Measurements from ENCODE around the gene CGREF1. TPM values are rescaled to one million over a fixed set of nuclear protein-coding genes. Genes with fewer than 3 reads are reported as not detected.
"Not testable (repeated sequence)": the region's sequence is repeated elsewhere in the genome, so short reads cannot be mapped to it uniquely, and the experiment has no call there.

Gene CGREF1
- total RNA-seq, 1 experiment from 2014 or later: 12.9 TPM

DNA sequence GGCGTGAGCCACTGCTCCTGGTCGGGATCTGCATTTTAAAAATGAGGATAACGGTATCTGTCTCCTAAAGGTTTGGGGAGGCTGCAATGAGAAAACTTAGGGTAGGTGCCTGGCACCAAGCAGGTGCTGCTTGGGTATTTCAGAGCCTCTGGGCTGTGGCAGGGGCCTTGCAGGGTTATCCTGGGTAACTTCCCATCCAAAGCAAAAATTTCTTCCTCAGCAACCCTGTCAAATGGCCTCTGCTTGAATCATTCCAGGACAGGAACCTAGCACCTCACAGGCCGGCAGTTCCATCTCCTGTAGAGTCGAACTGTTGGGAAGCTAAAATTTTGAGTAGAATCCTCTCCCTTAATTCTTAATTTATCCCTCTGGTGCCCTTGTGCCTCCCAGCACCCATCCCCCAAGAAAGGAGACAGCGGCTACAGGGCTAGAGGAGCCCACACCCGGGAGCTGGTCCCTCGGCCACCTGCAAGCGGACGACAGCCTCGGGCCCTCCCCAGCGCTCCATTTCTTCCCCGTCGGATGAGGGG, 868 bp downstream of the CGREF1 start:
- H3K27ac Mint-ChIP-seq (ENCODE audit: low read depth, unreplicated experiment): no peak overlapping the region
- no peaks in the 10 kb centered on the region for H3K4me1 Mint-ChIP-seq (ENCODE audit: insufficient read depth, unreplicated experiment)
- ChIA-PET POLR2A (interaction anchor here (0.7 to 1.0 kb wide), 2 partner anchors 10 to 13 kb away, joined by 4 read pairs; no protein-coding TSS in a partner anchor), CTCF (interaction anchor here (0.5 to 0.9 kb wide), 2 partner anchors 161 to 185 kb away, joined by 3 read pairs; no protein-coding TSS in a partner anchor)
- H3K4me3 Mint-ChIP-seq (ENCODE audit: unreplicated experiment): peak overlapping the region; percentile 68
- no peak for TF ChIP-seq CTCF (IDR thresholded peaks at IDR 0.05; ENCODE audit: unreplicated experiment)
- no peaks in the 10 kb centered on the region for H3K36me3 Mint-ChIP-seq (ENCODE audit: insufficient read depth, unreplicated experiment)
- DNase-seq (ENCODE audit: unreplicated experiment): peak; percentile 11
- intact Hi-C loops (cut with micrococcal nuclease): no loop called here
- no TSS peak for BruUV-seq (replicated peaks)
- H3K9me3 Mint-ChIP-seq (ENCODE audit: unreplicated experiment): no peaks in the 10 kb centered on the region
- peaks cover 23% of the 10 kb centered on the region for H3K27me3 Mint-ChIP-seq (ENCODE audit: insufficient read depth, unreplicated experiment)

- CTCF ChIA-PET: interaction anchor here (0.5 to 1.3 kb wide), 3 partner anchors 16 to 188 kb away, joined by 3 to 4 read pairs (median 3); no protein-coding TSS in a partner anchor
- POLR2A ChIA-PET: interaction anchor here (1.1 kb wide), 1 partner anchor 14 kb away, joined by 4 read pairs; no protein-coding TSS in a partner anchor
These were observed 3.4 kb downstream of the CGREF1 start for GRCh38 chr2:27115519-27115918.

GRCh38 chr2:27111392-27112078, 7.4 kb downstream of the CGREF1 start:
- DNase-seq (ENCODE audit: unreplicated experiment); H3K4me1 Mint-ChIP-seq (ENCODE audit: insufficient read depth, unreplicated experiment); intact Hi-C loops (cut with micrococcal nuclease); H3K9me3 Mint-ChIP-seq (ENCODE audit: unreplicated experiment); H3K27me3 Mint-ChIP-seq (ENCODE audit: insufficient read depth, unreplicated experiment); H3K4me3 Mint-ChIP-seq (ENCODE audit: unreplicated experiment); H3K36me3 Mint-ChIP-seq (ENCODE audit: insufficient read depth, unreplicated experiment); H3K27ac Mint-ChIP-seq (ENCODE audit: low read depth, unreplicated experiment); BruUV-seq (replicated peaks): not testable (repeated sequence)
- ChIA-PET POLR2A (interaction anchor here (1.0 to 1.1 kb wide), 2 partner anchors 25 to 128 kb away, joined by 3 read pairs; partner anchors contain the start of gene KHK), CTCF (interaction anchor here (0.6 to 2.1 kb wide), 5 partner anchors 13 to 191 kb away, joined by 3 to 8 read pairs (median 5); partner anchors contain the start of gene OST4)

More at GRCh38 chr2:27115519-27115918, 3.4 kb downstream of the CGREF1 start:
- intact Hi-C loops (cut with micrococcal nuclease): no loop called here
- TF ChIP-seq CTCF (IDR thresholded peaks at IDR 0.05; ENCODE audit: unreplicated experiment): no peak
- no peaks in the 10 kb centered on the region for H3K27me3 Mint-ChIP-seq (ENCODE audit: insufficient read depth, unreplicated experiment)
- no peak for DNase-seq (ENCODE audit: unreplicated experiment)
- no TSS peak for BruUV-seq (replicated peaks)
- H3K9me3 Mint-ChIP-seq (ENCODE audit: unreplicated experiment): no peaks in the 10 kb centered on the region
- no peak overlapping the region for H3K27ac Mint-ChIP-seq (ENCODE audit: low read depth, unreplicated experiment)
- no peak overlapping the region for H3K4me3 Mint-ChIP-seq (ENCODE audit: unreplicated experiment)
- no peaks in the 10 kb centered on the region for H3K4me1 Mint-ChIP-seq (ENCODE audit: insufficient read depth, unreplicated experiment)
- H3K36me3 Mint-ChIP-seq (ENCODE audit: insufficient read depth, unreplicated experiment): no peaks in the 10 kb centered on the region

DNA sequence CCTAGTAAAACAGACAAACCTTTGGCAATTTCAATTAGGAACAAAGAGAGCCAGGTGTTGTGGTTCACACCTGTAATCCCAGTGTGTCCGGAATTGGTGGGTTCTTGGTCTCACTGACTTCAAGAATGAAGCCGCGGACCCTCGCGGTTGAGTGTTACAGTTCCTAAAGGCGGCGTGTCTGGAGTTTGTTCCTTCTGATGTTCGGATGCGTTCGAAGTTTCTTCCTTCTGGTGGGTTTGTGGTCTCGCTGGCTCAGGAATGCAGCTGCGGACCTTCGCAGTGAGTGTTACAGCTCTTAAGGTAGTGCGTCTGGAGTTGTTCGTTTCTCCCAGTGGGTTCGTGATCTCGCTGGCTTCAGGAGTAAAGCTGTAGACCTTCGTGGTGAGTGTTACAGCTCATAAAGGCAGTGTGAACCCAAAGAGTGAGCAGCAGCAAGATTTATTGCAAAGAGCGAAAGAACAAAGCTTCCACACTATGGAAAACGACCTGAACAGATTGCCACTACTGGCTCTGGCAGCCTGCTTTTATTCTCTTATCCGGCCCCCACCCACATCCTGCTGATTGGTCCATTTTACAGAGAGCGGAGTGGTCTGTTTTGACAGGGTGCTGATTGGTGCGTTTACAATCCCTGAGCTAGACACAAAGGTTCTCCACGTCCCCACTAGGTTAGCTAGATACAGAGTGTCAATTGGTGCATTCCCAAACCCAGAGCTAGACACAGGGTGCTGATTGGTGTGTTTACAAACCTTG, 8.2 kb downstream of the CGREF1 start:
- DNase-seq (ENCODE audit: unreplicated experiment); H3K9me3 Mint-ChIP-seq (ENCODE audit: unreplicated experiment); intact Hi-C loops (cut with micrococcal nuclease); H3K27ac Mint-ChIP-seq (ENCODE audit: low read depth, unreplicated experiment); H3K4me1 Mint-ChIP-seq (ENCODE audit: insufficient read depth, unreplicated experiment); H3K4me3 Mint-ChIP-seq (ENCODE audit: unreplicated experiment); BruUV-seq (replicated peaks); H3K36me3 Mint-ChIP-seq (ENCODE audit: insufficient read depth, unreplicated experiment); H3K27me3 Mint-ChIP-seq (ENCODE audit: insufficient read depth, unreplicated experiment): not testable (repeated sequence)
- ChIA-PET CTCF (interaction anchor here (1.4 to 1.6 kb wide), 2 partner anchors 13 to 192 kb away, joined by 3 to 6 read pairs; no protein-coding TSS in a partner anchor), POLR2A (interaction anchor here (1.0 kb wide), 1 partner anchor 129 kb away, joined by 3 read pairs; no protein-coding TSS in a partner anchor)
